H9 (cell line): Measurements from ENCODE around the gene ROM1. TPM values are rescaled to one million over a fixed set of nuclear protein-coding genes. Genes with fewer than 3 reads are reported as not detected.
A peak's percentile ranks its signal among the peaks of the same experiment; 100 is the strongest.

ENCODE experiments used
- DNase-seq: peaks from one replicate; pipeline ENCODE4 v3.0.0-alpha.2; 2017
- H2AFZ ChIP-seq: one replicate; pipeline ENCODE4 v1.6.1; 2013; ENCODE audit warnings: mild to moderate bottlenecking, low read length, control low read depth, moderate library complexity
- H2AK5ac ChIP-seq: 2 replicates; pipeline ENCODE4 v1.6.1; 2013; ENCODE audit warnings: low read length, control low read depth, mixed read lengths; ENCODE audit not compliant: insufficient read length
- H2BK120ac ChIP-seq: one replicate; pipeline ENCODE4 v1.6.1; 2013; ENCODE audit warnings: low read depth, mild to moderate bottlenecking, low read length, control low read depth, inconsistent platforms; ENCODE audit not compliant: poor library complexity, severe bottlenecking
- H2BK12ac ChIP-seq: 2 replicates; pipeline ENCODE4 v1.6.1; 2013; ENCODE audit warnings: low read length, control low read depth, mixed read lengths, low read depth; ENCODE audit not compliant: insufficient read length
- H2BK15ac ChIP-seq: 2 replicates; pipeline ENCODE4 v1.6.1; 2013; ENCODE audit warnings: low read depth, low read length, control low read depth
- H2BK20ac ChIP-seq: one replicate; pipeline ENCODE4 v1.6.1; 2013; ENCODE audit warnings: low read depth, mild to moderate bottlenecking, low read length, control low read depth, inconsistent platforms; ENCODE audit not compliant: poor library complexity, severe bottlenecking
- H2BK5ac ChIP-seq: 2 replicates; pipeline ENCODE4 v1.6.1; 2013; ENCODE audit warnings: low read length, control low read depth, mixed read lengths; ENCODE audit not compliant: insufficient read length
- H3K14ac ChIP-seq: 2 replicates; pipeline ENCODE4 v1.6.1; 2013; ENCODE audit warnings: low read length, control low read depth; ENCODE audit not compliant: insufficient read depth
- H3K18ac ChIP-seq: 2 replicates; pipeline ENCODE4 v1.6.1; 2013; ENCODE audit warnings: low read depth, mild to moderate bottlenecking, mixed read lengths, low read length, control low read depth; ENCODE audit not compliant: insufficient read length
- H3K23ac ChIP-seq: 2 replicates; pipeline ENCODE4 v1.6.1; 2013; ENCODE audit warnings: low read length, control low read depth, mixed read lengths, low read depth; ENCODE audit not compliant: insufficient read length
- H3K23me2 ChIP-seq: 2 replicates; pipeline ENCODE4 v1.6.1; 2013; ENCODE audit warnings: low read depth, mild to moderate bottlenecking, mixed read lengths, low read length, control low read depth; ENCODE audit not compliant: insufficient read length, poor library complexity, severe bottlenecking
- H3K27ac ChIP-seq: 2 replicates; pipeline ENCODE4 v1.5.1; 2013; ENCODE audit warnings: low read length, control low read depth, mixed read lengths, low read depth; ENCODE audit not compliant: insufficient read length
- H3K27me3 ChIP-seq: 2 replicates; pipeline ENCODE4 v1.6.1; 2013; ENCODE audit warnings: low read length, control low read depth, inconsistent platforms; ENCODE audit not compliant: insufficient read depth
- H3K4ac ChIP-seq: 2 replicates; pipeline ENCODE4 v1.6.1; 2013; ENCODE audit warnings: low read depth, mild to moderate bottlenecking, control low read depth, inconsistent platforms, low read length, moderate library complexity
- H3K4me1 ChIP-seq: 2 replicates; pipeline ENCODE4 v1.6.1; 2013; ENCODE audit warnings: low read length, control low read depth, inconsistent platforms; ENCODE audit not compliant: insufficient read depth
- H3K4me2 ChIP-seq: 2 replicates; pipeline ENCODE4 v1.6.1; 2013; ENCODE audit warnings: low read length, control low read depth, mixed read lengths; ENCODE audit not compliant: insufficient read length, insufficient read depth
- H3K56ac ChIP-seq: 2 replicates; pipeline ENCODE4 v1.6.1; 2013; ENCODE audit warnings: low read depth, mild to moderate bottlenecking, mixed read lengths, low read length, control low read depth; ENCODE audit not compliant: insufficient read length
- H3K79me1 ChIP-seq: 2 replicates; pipeline ENCODE4 v1.6.1; 2013; ENCODE audit warnings: low read depth, mild to moderate bottlenecking, moderate library complexity, low read length, control low read depth, inconsistent platforms; ENCODE audit not compliant: insufficient read depth, poor library complexity, severe bottlenecking
- H3K79me2 ChIP-seq: 2 replicates; pipeline ENCODE4 v1.6.1; 2013; ENCODE audit warnings: low read length, control low read depth, inconsistent platforms; ENCODE audit not compliant: insufficient read depth
- H3K9ac ChIP-seq: 2 replicates; pipeline ENCODE4 v1.6.1; 2013; ENCODE audit warnings: low read length, control low read depth, mixed read lengths; ENCODE audit not compliant: insufficient read length; ENCODE audit errors: extremely low read depth
- H3K9me3 ChIP-seq: one replicate; pipeline ENCODE4 v1.6.1; 2013; ENCODE audit warnings: low read depth, low read length, inconsistent platforms; ENCODE audit not compliant: control insufficient read depth
- H3T11ph ChIP-seq: one replicate; pipeline ENCODE4 v1.6.1; 2013; ENCODE audit warnings: mild to moderate bottlenecking, low read length, control low read depth, inconsistent platforms
- H4K20me1 ChIP-seq: one replicate; pipeline ENCODE4 v1.6.1; 2013; ENCODE audit not compliant: control insufficient read depth, insufficient read length, insufficient read depth
- H4K5ac ChIP-seq: 2 replicates; pipeline ENCODE4 v1.6.1; 2013; ENCODE audit warnings: low read depth, mild to moderate bottlenecking, mixed read lengths, low read length, control low read depth; ENCODE audit not compliant: insufficient read length
- H4K8ac ChIP-seq: replicated peaks from 2 replicates; pipeline ENCODE4 v1.6.1; 2013; ENCODE audit warnings: low read length, control low read depth, mixed read lengths, low read depth; ENCODE audit not compliant: insufficient read length
- H4K91ac ChIP-seq: 2 replicates; pipeline ENCODE4 v1.6.1; 2013; ENCODE audit warnings: low read depth, mild to moderate bottlenecking, moderate library complexity, mixed read lengths, low read length, control low read depth; ENCODE audit not compliant: insufficient read length
- H3K27ac Mint-ChIP-seq, 3 experiments: 2 replicates in 2 of 3; 3 replicates in 1 of 3; pipeline ENCODE4 v1.8.0; 2020 to 2021; ENCODE audit warnings: mixed read lengths in 3 of 3, mild to moderate bottlenecking in 1 of 3, moderate library complexity in 1 of 3
- H3K27me3 Mint-ChIP-seq: 2 replicates; pipeline ENCODE4 v1.8.0; 2021; ENCODE audit warnings: low read depth, mild to moderate bottlenecking, moderate library complexity, mixed read lengths
- H3K36me3 Mint-ChIP-seq, 3 experiments: 2 replicates in 2 of 3; 3 replicates in 1 of 3; pipeline ENCODE4 v1.8.0; 2020 to 2021; ENCODE audit warnings: low read depth in 3 of 3, mixed read lengths in 3 of 3; ENCODE audit not compliant: insufficient read depth in 1 of 3
- H3K4me1 Mint-ChIP-seq, 2 experiments: 2 replicates each; pipeline ENCODE4 v1.8.0; 2020; ENCODE audit warnings: mixed read lengths in 2 of 2
- H3K4me3 Mint-ChIP-seq, 2 experiments: 2 replicates in 1 of 2; 3 replicates in 1 of 2; pipeline ENCODE4 v1.8.0; 2020 to 2021; ENCODE audit warnings: mild to moderate bottlenecking in 2 of 2, mixed read lengths in 2 of 2, moderate library complexity in 1 of 2
- H3K9me3 Mint-ChIP-seq, 2 experiments: 2 replicates in 1 of 2; 3 replicates in 1 of 2; pipeline ENCODE4 v1.8.0; 2020; ENCODE audit warnings: mild to moderate bottlenecking in 2 of 2, mixed read lengths in 2 of 2, moderate library complexity in 1 of 2
- WGBS: extraction: QIAGEN DNeasy Blood & Tissue Kit; methylation state at CpG from one replicate; pipeline ENCODE4 v1.1.7; 2013; ENCODE audit warnings: missing lambda C conversion rate, low lambda C conversion rate, mixed read lengths; ENCODE audit not compliant: insufficient read length; ENCODE audit errors: extremely low coverage; 5-methylcytosine and 5-hydroxymethylcytosine counted together
- total RNA-seq: library from RNA; stranded (reverse); gene quantifications from 2 replicates; pipeline ENCODE4 v1.2.1, GENCODE V29; 2021
- TF ChIP-seq, protein P1 (sequence below): fragments of 200-600 bp; sonication (generic); conservative IDR thresholded peaks from 3 replicates; pipeline ENCODE4 v1.8.0; 2021; ENCODE audit warnings: antibody characterized with exemption, mild to moderate bottlenecking

Gene ROM1
- total RNA-seq, 1 experiment from 2014 or later: 0.79 TPM

DNA sequence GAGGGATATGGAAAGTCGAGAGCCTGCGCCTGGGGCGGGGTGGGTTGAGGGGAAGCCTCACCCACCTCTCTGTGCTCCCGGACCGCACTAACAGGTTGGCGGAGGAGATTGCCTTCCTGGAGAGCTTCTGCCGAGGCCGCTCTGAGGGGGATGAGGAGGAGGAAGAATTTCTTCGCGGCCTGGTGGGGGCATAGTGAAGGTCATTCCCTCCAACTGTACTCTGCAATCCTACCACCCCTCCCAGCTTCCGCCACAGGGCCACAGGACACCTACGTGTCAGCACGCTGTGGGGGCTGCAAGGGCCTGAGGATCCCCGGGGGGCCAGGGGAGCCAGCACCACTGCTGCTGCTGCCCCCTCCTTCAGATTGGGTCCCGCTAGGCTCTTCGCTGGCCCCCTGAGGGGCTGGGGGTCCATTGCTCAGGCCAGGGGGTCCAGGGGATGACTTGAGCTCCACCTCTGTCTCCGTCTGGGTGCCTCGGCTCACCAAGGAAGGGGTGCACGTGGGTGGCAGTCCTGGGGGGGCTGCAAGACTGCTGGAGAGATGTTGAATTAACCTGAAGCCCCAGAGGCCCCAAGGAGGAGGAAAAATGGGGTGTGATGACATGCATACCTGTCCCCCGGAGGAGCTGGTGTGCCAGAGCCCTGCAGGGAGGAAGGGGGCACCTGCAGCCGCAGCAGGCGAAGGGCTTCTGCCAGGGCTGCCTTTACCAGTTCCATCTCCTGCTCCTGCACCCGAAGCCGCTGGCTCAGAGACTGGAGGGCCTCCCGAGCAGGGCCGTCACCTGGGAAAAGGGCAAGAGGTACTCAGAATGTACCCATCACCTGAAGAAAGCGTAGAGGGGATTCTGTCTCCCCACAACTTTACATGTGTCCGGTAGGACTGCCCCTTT is 2.0 kb upstream of the ROM1 start:
- H3K23ac ChIP-seq: no peak overlapping the region
- H2BK12ac ChIP-seq: no peak overlapping the region
- peaks cover 4% of the 10 kb centered on the region for H3K27me3 Mint-ChIP-seq
- no peak overlapping the region for H3K18ac ChIP-seq
- whole genome bisulfite sequencing: no CpG with 5 or more reads among the region's 28 CpGs
- no peak overlapping the region for H3K56ac ChIP-seq
- no peak overlapping the region for H2BK120ac ChIP-seq
- TF ChIP-seq, protein P1, sequence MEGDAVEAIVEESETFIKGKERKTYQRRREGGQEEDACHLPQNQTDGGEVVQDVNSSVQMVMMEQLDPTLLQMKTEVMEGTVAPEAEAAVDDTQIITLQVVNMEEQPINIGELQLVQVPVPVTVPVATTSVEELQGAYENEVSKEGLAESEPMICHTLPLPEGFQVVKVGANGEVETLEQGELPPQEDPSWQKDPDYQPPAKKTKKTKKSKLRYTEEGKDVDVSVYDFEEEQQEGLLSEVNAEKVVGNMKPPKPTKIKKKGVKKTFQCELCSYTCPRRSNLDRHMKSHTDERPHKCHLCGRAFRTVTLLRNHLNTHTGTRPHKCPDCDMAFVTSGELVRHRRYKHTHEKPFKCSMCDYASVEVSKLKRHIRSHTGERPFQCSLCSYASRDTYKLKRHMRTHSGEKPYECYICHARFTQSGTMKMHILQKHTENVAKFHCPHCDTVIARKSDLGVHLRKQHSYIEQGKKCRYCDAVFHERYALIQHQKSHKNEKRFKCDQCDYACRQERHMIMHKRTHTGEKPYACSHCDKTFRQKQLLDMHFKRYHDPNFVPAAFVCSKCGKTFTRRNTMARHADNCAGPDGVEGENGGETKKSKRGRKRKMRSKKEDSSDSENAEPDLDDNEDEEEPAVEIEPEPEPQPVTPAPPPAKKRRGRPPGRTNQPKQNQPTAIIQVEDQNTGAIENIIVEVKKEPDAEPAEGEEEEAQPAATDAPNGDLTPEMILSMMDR: no peak
- H3K9ac ChIP-seq: no peak overlapping the region
- no peaks in the 10 kb centered on the region for H4K20me1 ChIP-seq
- H2AK5ac ChIP-seq: no peak overlapping the region
- H3K36me3 Mint-ChIP-seq: peaks cover 0 to 14% (median 0%) of the 10 kb centered on the region in 3 experiments; a peak in 4 of 7 replicates
- no peaks in the 10 kb centered on the region for H3K9me3 ChIP-seq
- H3K27ac ChIP-seq: no peak overlapping the region
- no peak overlapping the region; the same call in 1 of the 2 replicates for H3K14ac ChIP-seq
- no peaks in the 10 kb centered on the region for H3K79me2 ChIP-seq
- no peaks in the 10 kb centered on the region for H3K27me3 ChIP-seq
- no peak overlapping the region for H4K91ac ChIP-seq
- H3K79me1 ChIP-seq: no peaks in the 10 kb centered on the region
- no peak overlapping the region for H2BK5ac ChIP-seq
- H3K4me2 ChIP-seq: peak overlapping the region; percentile 90
- H3K4ac ChIP-seq: no peak overlapping the region
- peaks cover 13% of the 10 kb centered on the region for H3K23me2 ChIP-seq
- H3K4me1 Mint-ChIP-seq: peaks cover 27 to 47% of the 10 kb centered on the region in 2 experiments
- no peak overlapping the region for H2BK15ac ChIP-seq
- no peak overlapping the region for H3T11ph ChIP-seq
- no peak overlapping the region for H2AFZ ChIP-seq
- no peak overlapping the region for H4K5ac ChIP-seq
- H4K8ac ChIP-seq: no peak overlapping the region
- H3K27ac Mint-ChIP-seq: peak overlapping the region in 1 of 3 experiments; percentile 12; a peak in 1 of 7 replicates
- no peak for DNase-seq
- H3K4me3 Mint-ChIP-seq: peak overlapping the region; percentile 85 to 86
- no peaks in the 10 kb centered on the region for H3K9me3 Mint-ChIP-seq
- no peaks in the 10 kb centered on the region for H3K4me1 ChIP-seq
- H2BK20ac ChIP-seq: no peak overlapping the region
